ENCODE results near the gene CEP192. TPM values are rescaled to one million over a fixed set of nuclear protein-coding genes. Genes with fewer than 3 reads are reported as not detected.
"Not testable (repeated sequence)": the region's sequence is repeated elsewhere in the genome, so short reads cannot be mapped to it uniquely, and the experiment has no call there.

The CEP192 gene
- total RNA-seq, 1 donor from 2014 or later: 37.5 TPM

DNA sequence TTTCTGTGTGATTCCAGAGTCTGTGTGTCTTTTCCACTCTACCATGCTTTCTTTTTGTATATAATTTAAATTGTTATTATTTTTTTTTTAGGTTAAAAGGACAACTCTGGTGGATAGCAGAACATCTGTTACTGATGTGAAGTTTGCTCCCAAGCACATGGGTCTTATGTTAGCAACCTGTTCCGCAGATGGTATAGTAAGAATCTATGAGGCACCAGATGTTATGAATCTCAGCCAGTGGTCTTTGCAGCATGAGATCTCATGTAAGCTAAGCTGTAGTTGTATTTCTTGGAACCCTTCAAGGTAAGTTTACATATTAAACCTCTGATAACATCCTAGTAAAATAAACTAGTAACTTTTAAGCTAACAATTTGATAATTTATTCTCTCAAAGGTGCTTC, 28.1 kb upstream of the CEP192 start:
- TF ChIP-seq, protein P1, sequence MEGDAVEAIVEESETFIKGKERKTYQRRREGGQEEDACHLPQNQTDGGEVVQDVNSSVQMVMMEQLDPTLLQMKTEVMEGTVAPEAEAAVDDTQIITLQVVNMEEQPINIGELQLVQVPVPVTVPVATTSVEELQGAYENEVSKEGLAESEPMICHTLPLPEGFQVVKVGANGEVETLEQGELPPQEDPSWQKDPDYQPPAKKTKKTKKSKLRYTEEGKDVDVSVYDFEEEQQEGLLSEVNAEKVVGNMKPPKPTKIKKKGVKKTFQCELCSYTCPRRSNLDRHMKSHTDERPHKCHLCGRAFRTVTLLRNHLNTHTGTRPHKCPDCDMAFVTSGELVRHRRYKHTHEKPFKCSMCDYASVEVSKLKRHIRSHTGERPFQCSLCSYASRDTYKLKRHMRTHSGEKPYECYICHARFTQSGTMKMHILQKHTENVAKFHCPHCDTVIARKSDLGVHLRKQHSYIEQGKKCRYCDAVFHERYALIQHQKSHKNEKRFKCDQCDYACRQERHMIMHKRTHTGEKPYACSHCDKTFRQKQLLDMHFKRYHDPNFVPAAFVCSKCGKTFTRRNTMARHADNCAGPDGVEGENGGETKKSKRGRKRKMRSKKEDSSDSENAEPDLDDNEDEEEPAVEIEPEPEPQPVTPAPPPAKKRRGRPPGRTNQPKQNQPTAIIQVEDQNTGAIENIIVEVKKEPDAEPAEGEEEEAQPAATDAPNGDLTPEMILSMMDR (conservative IDR thresholded peaks at IDR 0.05): no peak
- H3K27me3 Mint-ChIP-seq: no peaks in the 10 kb centered on the region
- no peaks in the 10 kb centered on the region for H3K9me3 Mint-ChIP-seq
- peaks cover 4% of the 10 kb centered on the region for H3K4me1 Mint-ChIP-seq (ENCODE audit: unreplicated experiment)
- peaks cover 38% of the 10 kb centered on the region for H3K36me3 Mint-ChIP-seq
- H3K27ac Mint-ChIP-seq: no peak overlapping the region
- no peak for DNase-seq (ENCODE audit: extremely low spot score, unreplicated experiment)
- H3K4me3 Mint-ChIP-seq: no peak overlapping the region

DNA sequence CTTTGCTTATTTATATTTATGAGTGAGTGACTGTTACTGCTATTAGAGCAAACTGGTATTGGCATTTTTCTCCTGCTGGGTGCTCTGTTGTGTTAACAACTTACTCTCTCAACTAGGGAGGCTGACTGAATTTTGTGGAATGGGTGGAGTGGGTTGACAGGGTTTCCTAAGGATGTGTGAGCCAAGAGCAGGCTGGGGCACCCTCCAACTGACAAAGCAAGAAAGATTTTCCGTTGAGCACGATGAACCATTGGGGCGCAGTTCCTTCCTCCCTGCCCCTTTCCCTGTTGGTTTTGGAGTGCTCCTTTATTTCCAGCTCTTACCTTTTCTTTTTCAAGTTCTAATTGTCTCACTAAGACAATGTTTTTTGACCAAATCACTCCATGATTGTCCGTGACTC, 23.0 kb upstream of the CEP192 start:
- no peak overlapping the region for H3K4me3 Mint-ChIP-seq
- H3K27me3 Mint-ChIP-seq: no peaks in the 10 kb centered on the region
- no peaks in the 10 kb centered on the region for H3K4me1 Mint-ChIP-seq (ENCODE audit: unreplicated experiment)
- H3K27ac Mint-ChIP-seq: no peak overlapping the region
- TF ChIP-seq, protein P1 (conservative IDR thresholded peaks at IDR 0.05): no peak
- no peak for DNase-seq (ENCODE audit: extremely low spot score, unreplicated experiment)
- peaks cover 46% of the 10 kb centered on the region for H3K36me3 Mint-ChIP-seq
- H3K9me3 Mint-ChIP-seq: no peaks in the 10 kb centered on the region

DNA sequence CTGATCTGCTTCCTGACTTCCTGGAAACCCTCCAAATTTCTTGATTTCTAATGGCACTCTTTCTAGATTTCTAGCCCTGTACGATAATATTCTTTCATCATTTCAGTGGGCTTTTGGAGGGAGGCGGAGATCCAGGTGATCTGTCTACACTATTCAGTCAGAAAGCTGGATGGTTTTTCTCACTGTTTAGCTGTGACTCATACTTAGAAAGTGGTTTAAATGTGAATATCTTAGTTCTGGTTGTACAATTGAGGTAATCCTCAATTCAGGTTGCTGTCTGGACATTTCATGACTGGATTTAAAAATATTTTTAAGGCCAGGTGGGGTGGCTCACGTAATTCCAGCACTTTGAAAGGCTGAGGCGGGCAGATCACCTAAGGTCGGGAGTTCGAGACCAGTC, 22.5 kb upstream of the CEP192 start:
- Mint-ChIP-seq H3K4me1 (ENCODE audit: unreplicated experiment) (no peaks in the 10 kb centered on the region), H3K27ac (no peak overlapping the region), H3K4me3 (no peak overlapping the region), H3K36me3 (peaks cover 41% of the 10 kb centered on the region), H3K9me3 (no peaks in the 10 kb centered on the region), H3K27me3 (no peaks in the 10 kb centered on the region)
- no peak for DNase-seq (ENCODE audit: extremely low spot score, unreplicated experiment)
- TF ChIP-seq, protein P1 (conservative IDR thresholded peaks at IDR 0.05): no peak

DNA sequence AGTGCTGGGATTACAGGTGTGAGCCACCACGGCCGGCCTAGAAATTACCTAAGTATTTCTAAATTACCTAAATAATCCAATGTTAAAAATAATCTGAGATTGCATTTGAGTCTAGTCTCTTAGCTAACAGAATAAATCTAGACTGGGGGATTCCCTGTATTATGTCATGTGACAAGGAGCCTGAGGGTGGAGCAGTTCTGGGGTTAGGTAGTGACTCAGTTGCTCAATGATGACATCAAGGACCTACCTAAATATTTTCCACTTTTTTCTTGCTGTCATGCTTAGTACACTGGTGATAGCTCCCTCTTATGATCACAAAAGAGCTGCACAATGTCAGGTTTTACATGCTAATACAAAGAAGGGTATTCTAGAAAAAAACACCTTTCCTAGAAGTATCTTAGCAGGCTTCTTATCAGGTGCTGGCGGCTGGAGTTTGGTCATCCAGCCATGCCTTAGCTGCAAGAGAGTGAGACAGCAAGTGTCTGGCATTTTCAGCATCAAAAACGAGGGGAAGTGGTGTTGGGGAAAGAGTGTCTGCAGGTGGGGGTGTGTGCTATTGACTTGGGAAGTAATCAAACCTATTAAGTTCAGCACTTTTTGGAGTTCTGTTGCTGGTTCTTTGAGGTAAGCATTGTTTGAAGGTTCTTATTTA, 17.5 kb upstream of the CEP192 start:
- Mint-ChIP-seq H3K27me3 (no peaks in the 10 kb centered on the region), H3K4me1 (ENCODE audit: unreplicated experiment) (no peaks in the 10 kb centered on the region), H3K9me3 (no peaks in the 10 kb centered on the region), H3K36me3 (peaks cover 44% of the 10 kb centered on the region), H3K27ac (no peak overlapping the region), H3K4me3 (no peak overlapping the region)
- TF ChIP-seq, protein P1 (conservative IDR thresholded peaks at IDR 0.05): no peak
- no peak for DNase-seq (ENCODE audit: extremely low spot score, unreplicated experiment)

DNA sequence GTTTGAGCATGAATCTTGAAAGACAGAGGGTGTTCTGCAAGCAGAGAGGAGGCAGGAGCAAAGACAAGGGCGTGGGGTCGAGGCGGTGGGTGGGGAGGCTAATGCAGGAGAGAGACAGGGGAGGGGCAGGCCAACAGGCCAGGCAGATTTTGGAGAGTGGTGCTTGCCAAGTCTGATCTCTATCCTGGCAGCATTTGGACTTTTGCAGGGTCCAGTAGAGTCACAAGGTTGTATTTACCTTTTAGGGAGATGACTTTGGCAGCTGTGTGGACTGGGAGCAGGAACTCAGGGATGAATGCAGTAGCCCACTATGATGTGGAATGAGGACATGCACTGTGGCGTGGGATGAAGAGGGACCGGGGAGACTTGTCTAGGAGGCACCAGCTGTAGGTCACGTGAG, 15.7 kb upstream of the CEP192 start:
- Mint-ChIP-seq H3K27ac (no peak overlapping the region), H3K4me1 (ENCODE audit: unreplicated experiment) (no peaks in the 10 kb centered on the region), H3K27me3 (no peaks in the 10 kb centered on the region), H3K4me3 (no peak overlapping the region), H3K36me3 (peaks cover 42% of the 10 kb centered on the region), H3K9me3 (no peaks in the 10 kb centered on the region)
- no peak for DNase-seq (ENCODE audit: extremely low spot score, unreplicated experiment)
- TF ChIP-seq, protein P1 (conservative IDR thresholded peaks at IDR 0.05): no peak

DNA sequence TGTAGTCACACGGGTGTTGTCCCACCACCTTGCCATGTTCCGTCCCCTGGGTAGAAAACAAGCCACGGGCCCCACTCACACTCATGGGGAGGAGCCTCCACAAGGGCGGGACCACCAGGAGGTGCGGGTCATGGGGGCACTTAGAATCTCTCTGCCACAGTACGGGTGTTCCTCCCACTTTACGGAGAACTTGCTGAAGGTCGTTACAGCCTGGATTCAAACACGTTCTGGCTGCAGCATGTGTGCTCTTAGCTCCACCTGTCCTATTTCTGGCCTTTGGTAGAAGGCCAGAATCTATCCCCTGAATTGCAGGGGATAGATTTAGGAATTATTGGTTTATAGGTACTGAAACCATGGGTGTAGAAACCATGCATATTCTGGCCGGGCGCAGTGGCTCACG, 14.9 kb upstream of the CEP192 start:
- Mint-ChIP-seq H3K36me3 (peaks cover 36% of the 10 kb centered on the region), H3K27ac (no peak overlapping the region), H3K27me3 (no peaks in the 10 kb centered on the region), H3K4me1 (ENCODE audit: unreplicated experiment) (no peaks in the 10 kb centered on the region), H3K9me3 (no peaks in the 10 kb centered on the region), H3K4me3 (no peak overlapping the region)
- DNase-seq (ENCODE audit: extremely low spot score, unreplicated experiment): no peak
- TF ChIP-seq, protein P1 (conservative IDR thresholded peaks at IDR 0.05): no peak

DNA sequence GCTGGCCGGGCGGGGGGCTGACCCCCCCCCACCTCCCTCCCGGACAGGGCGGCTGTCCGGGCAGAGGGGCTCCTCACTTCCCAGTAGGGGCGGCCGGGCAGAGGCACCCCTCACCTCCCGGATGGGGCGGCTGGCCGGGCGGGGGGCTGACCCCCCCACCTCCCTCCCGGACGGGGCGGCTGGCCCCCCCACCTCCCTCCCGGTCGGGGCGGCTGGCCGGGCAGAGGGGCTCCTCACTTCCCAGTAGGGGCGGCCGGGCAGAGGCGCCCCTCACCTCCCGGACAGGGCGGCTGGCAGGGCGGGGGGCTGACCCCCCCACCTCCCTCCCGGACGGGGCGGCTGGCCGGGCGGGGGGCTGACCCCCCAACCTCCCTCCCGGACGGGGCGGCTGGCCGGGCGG, 11.1 kb upstream of the CEP192 start:
- not testable (repeated sequence) for H3K9me3 Mint-ChIP-seq; DNase-seq (ENCODE audit: extremely low spot score, unreplicated experiment); H3K27me3 Mint-ChIP-seq; H3K27ac Mint-ChIP-seq; H3K4me3 Mint-ChIP-seq; H3K4me1 Mint-ChIP-seq (ENCODE audit: unreplicated experiment)
- H3K36me3 Mint-ChIP-seq: peaks cover 32% of the 10 kb centered on the region
